Glomerular visceral epithelial cell (primary cell): Measurements from ENCODE around the gene KCNK16.
A peak's percentile ranks its signal among the peaks of the same experiment; 100 is the strongest.

ENCODE experiments used
- DNase-seq: peaks from one replicate; pipeline ENCODE4 v3.0.0-alpha.2; 2016; ENCODE audit errors: extremely low spot score

The KCNK16 gene

DNA sequence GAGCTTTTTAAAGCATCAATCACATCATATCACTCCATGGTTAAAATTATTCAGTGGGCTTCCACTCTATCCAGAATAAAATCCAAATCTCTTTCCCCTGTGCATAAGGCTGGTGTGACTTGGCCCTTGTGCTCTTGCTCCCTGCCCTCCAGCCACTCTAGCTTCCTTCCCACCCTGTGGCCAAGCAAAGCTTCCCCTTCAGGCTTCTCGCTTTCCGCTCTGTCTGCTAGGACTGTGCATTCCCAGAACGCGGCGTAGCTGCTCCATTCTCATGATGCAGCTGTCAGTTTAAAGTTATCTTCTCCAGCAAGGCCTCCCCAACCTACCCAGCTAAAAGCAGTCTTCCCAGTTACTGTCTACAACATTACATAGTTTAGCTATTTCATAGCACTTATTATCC, 19.4 kb upstream of the KCNK16 start:
- DNase-seq, result no peak

DNA sequence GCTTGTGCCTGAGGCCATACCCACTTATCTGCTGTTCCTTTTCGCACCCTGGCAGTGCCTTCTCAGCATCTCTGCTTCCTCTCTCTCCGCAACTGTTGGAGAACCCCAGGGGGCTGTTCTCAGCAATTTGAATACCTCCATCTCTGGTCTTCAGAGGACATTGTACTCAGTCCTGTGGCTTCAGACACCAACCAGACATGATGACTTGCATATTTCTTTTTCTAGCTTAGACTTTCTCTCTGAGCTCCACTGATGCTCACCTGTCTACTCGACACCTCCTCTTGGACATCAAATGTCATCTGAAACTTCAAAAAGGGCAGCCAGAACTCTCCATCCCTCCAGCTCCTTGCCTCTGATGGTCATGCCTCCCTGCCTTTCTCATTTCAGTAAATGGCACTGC, 18.9 kb upstream of the KCNK16 start:
- DNase-seq, result no peak

DNA sequence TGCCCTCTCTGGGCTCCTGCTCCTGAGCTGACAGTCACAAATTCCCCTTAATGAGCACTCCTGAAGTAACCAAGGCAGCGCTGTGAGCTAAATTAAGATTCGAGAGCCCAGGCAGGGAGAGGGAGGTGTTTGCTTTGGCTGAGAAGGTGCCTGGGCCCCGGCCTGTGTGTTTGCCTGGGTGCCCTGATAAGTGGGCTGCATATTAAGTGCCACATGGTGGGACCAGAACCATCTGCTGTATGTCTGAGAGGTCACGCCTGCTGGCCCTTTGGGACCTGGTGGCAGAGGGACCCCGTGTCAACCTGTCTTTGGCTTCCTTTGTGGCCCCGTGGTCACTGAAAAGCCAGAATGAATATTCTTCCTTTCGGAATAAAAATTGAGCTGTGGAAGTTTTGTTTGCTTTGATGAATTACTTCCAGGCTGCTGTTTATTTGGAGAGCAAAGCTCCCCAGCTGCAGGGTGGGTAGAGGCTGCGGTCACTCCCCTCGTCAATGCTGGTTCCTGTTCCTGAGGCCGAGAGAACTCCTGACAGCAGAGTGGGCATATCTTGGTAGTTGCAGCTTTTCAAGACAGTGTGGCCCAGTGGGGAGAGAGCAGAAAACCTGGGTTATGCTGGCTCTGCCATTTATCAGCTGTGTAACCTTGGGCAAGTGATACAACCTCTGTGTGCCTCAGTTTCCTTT, 17.5 kb upstream of the KCNK16 start:
- no peak for DNase-seq

DNA sequence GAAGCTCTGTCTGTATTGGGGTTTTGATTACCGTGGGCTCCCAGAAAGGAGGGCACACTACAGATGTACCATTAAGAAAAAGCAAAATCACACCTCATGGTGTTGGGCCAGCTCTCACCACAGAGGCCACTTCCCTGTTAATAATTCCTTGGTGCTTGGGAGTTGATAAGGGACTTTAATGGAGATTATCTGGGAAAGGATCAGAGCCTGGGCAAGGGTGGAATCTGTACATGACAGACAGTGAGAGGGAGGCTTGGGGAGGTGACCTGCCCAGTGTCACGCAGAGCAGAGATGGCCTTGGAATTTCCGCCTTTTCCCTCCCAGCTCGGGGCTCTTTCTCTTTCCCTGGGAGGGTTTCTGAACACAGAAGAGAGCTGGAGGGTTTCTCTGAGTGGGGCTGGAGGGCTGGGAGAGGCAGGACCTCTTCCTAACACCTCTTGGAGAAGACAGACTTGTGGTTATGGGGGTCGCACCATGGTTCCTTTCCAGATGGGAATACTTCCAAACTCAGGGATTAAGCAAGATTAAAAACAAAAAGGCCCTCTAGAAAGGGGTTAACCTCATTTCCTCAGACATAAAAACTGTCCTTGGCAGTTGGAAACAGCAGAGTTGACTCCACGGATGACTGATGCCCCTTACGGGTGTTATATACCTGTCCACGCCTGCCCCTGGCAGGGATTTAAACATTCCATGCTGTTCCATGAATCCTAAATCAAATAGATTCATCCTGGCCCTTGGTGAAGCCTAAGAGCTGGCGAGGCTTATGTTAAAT, 16.8 kb upstream of the KCNK16 start:
- no peak for DNase-seq

DNA sequence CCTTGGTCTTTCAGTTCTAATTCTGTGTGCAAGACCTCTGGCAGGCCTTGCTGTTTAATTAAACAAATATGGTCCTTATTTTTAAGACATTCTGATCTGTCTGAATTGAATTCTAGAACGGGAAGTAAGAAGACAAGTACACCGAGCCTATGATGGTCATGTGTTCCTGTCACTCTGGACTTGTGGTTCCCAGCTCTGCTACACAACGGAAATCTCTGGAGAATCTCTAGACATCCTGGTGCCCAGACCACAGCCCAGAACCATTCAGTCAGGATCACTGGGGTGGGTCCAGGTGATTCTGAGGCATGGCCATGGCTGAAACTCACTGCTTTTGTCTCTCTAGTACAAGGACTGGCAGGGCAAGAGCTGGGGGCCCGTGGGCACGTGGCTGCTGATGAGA, 15.9 kb upstream of the KCNK16 start:
- no peak for DNase-seq

DNA sequence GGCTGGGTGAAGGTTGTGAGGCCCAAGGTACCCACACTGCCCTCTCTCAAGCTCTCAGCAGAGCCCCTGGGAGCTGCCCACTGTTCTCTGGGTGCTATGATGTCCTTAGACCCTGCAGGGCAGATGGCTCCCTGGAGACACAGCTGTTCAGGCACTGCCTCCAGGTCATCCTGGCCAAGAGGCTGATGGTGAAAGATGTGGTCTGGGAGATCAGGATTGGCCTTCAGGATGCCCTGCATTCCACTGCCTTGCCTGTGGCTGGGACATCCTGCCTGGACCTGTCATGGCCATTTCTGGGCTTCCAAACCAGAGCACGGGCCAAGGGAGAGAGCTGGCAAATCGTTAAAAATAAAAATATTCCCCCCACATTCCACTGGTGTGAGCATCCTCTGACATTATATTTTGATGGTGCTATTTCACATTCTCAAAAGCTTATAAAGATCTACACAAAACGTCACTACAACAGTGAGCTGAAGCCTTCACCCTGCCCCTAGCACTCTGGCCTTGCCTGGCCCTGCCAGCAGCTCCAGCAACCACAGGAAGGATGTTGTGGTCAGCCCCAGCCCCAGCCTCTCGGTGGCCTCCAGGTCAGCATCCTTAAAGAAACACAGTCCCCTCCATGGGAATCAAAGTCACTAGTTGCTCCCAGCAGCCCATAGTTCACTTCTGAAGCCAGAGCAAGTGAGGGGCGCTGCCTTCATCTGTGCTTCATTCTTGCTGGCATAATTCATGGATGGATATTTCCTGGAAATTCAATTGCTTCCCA, 13.5 kb upstream of the KCNK16 start:
- peak; percentile 11 for DNase-seq

DNA sequence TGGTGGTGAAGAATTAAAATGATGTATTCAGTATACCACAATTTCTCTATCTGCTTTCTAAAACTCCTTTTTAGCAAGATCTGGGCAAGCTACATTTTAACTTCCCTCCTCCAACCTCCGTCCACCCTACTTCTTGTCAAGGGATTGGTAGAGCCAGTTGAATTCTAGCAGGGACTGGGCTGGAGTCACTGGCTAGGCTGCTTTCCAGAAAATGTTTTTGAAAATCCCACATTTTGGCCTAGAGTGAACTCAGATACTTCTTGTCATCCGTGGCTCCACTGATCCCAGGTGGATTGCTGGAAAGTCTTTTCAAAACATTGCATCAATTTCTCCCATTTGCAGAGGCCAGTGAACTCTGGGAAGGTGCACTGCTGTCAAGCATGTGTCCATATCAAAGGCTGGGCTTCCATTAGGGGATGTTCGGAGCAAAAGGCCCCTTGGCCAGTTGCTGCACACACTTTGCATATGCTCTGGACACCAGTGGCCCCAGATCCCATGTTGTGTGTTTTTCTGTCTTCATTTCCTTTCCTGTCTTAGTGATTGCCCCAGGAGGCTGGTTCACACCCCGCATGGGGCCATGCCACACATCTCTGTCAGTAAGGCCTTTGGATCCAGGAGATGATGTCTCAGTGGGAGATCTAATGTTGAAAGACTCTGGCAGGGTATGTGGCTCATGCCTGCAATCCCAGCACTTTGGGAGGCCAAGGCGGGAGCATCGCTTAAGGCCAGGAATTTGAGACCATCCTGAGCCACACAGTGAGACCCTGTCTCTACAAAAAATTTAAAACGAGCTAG, 11.3 kb upstream of the KCNK16 start:
- DNase-seq, result no peak

DNA sequence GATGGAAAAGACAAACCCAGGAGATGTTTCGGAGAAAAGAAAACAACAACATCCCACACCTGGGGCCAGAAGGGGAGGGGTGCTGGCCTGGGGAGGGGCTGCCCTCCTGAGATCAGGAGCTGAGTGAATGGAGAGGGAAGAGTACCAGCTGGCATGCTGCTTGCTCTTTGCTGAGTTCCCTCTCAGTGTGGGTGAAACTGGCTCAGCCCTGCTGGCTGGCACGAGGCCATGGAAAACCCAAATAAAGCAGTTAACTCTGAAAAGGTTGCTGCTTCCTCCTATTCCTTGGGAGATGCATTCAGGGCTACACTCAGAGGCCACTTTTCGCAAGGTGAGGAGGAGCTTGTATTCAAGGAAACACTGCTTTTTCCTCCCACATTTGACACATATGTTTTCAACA, 8.0 kb upstream of the KCNK16 start:
- DNase-seq, result no peak

DNA sequence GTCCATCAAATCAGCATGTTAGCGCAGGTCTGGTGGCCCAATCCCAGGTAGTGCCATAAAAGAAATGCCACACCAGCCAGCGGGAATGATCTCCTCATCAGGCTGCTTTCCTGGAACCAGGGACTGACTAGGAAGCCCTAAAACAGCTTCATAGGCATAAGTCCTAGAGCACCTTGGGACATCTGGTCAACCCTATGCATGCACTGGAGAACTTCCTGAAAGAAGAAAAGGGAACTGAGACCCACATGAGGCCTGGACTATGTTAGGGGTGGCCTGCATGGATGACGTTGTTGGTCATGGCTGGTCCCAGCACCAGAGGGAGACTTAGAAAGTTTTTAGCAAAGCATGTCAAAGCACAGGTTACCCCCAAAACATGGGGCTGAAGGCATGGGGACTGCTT, 7.6 kb upstream of the KCNK16 start:
- DNase-seq, result no peak

DNA sequence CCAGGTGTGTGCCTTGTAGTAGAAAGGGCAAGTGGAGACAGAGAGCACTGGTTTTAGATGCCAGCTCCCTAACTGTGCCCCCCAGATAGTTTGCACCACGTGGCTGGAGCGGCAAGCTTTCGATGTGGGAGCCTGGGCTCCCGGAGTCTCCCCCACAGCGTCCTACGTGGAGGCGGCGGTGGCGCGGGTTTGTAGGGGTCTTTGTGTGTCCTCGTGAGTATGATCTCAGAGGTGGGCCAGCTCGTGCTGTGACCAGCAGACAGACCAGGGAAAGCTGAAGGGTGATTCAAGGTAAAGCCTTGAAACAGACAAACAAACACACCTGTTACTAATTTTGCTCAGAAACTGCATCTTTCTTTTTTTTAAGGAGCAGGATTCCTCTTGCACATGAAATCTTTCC, 5.6 kb upstream of the KCNK16 start:
- no peak for DNase-seq

DNA sequence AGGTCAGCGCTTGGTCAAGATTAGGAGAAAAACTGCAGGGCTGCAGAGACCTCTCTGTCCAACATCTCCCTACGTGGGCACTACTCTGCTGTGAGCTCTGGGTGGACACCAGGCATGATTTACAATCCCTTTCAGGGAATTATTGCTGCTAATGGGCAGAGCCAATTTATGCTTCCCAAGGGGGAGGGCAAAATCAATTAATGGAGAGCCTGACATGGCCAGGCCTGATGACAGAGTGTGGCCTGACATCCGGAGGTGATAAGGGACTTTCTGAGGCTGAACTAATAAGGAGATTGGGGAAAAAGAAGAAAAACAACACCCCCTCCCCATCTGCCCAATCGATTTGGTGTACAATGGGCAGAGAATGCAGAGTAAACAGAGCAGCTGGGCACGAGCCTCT, 5.0 kb upstream of the KCNK16 start:
- DNase-seq, result no peak

DNA sequence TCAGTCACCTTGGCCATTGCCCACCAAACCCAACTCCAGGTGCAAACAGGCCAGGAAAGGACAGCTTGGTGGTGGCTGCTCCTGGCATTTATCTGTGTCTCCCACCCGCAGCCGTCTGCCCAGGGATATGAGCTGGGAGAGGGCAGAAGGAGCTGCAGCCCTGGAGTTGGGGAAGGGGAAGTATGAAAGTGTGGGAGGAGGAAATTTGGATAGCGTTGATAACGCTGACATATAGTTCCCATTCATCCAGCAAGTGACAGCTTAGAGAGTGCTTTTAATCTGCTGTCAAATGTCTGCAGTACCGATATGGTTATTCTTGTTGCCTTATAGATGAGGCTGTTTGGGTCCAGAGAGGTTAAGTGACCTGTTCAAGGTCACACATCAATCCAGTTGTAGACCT, 741 bp downstream of the KCNK16 start:
- DNase-seq, result no peak

DNA sequence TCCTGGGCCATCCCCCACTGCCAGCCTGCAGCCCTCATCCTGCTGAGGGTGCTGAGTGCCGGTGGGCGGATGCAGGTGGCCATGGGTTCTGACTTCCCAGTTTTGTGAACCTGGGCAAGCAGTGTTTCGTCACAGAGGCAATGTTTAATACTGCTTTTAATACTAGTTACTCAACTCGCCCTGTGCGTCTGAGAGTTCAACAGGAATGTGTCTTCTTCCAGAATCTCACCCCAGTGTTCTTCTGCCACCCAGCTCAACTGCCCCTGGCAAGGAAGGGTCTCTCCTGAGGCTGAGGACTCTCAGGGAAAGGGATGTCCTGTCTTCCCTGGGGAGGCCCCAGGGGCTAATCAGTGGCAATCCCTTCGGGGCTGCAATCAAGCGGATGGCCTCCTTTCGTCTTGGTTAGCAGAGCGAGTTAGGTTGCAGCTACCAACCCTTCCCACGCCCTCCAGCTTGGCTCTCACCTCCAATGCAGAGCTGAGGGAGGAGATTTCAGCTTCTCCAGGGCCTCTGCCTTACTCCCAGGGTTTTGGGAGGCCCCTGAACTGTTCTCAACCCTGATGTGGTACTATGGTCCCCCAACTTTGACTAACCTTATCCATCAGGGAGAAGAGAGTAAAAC, 2.0 kb downstream of the KCNK16 start:
- no peak for DNase-seq

DNA sequence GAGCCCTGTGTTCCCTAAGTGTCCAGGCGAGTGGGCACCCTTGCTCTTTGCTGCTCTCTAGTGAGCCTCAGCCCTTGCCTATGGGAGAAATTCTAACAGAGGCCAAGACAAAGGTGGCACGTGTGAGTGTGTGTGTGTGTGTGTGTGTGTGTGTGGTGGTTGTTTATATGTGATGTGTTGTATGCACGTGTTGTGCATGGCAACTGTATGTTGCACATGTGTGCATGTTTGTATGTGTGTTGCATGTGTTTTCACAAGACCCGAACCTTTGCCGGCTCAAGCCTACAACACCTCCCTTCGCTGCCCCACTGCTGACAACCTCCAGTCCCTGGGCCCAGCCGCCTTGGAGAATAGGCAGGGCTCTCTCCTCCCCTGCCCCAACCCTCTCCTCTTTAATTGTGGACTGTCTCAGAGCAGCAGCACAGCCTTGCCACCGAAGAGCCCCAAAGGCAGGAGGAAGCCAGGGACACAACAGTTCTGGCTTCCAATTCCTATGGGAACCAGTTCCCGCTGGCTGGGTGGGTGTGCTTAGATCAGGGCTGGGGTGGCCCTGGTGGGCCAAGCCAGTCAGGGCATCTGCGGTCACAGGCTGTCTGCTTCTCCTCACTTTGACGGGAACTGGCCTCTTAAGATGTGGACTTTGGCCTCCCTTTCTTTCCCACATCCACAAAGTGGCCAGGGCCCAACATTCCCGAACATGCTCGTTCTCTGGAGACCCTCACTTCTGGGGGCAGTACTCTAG, 2.7 kb downstream of the KCNK16 start:
- DNase-seq, result no peak

DNA sequence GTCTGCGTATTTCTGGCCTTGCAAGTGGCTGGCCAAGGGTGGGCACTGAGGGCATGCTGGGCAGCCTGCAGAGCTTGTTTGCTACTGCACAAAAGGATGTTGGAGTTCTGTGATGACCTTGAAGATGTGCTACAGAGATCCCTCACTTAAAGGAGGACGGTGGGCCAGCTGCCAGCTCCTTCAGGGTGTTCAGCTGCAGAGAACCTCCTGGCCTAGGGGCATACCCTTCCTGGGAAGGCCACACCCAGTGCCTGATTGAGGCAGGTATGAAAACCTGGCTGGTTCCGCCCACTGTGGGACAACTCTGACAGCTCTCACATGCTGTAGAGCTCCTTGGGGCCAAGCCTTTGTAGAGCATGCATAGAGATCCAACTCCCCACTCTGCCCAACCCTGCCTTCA, 5.2 kb downstream of the KCNK16 start:
- no peak for DNase-seq

DNA sequence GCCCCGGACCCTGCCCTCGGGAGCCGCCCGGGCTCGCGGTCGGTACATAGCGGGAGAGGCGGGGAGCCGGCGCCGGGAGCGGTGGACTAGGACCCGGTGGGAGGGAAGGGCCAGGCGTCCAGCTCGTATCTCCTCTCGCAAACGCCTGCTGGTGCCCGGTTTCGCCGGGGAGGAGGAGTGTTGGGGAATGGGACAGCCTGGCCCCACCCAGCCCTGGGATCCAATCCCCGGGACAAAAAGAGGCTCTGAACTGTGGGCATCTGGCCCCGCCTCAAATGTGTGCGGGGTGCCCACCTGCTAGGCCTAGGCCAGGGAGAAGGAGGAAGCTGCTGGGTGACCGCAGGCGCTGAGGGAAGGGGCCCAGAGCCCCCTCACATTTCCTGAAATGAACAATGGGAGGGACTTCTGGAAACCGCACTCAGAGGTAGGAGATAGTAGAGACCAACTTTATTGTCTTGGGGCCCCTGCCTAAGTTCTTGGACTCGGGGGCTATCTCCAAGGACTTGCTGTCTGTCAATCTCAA, 8.2 kb downstream of the KCNK16 start, which contains the start of gene KCNK17:
Gene KCNK17 (minus strand): TSS at position 147 of the 523 bp plus-strand sequence. CDS start 99 bp downstream, at position 48.
- DNase-seq, result no peak

DNA sequence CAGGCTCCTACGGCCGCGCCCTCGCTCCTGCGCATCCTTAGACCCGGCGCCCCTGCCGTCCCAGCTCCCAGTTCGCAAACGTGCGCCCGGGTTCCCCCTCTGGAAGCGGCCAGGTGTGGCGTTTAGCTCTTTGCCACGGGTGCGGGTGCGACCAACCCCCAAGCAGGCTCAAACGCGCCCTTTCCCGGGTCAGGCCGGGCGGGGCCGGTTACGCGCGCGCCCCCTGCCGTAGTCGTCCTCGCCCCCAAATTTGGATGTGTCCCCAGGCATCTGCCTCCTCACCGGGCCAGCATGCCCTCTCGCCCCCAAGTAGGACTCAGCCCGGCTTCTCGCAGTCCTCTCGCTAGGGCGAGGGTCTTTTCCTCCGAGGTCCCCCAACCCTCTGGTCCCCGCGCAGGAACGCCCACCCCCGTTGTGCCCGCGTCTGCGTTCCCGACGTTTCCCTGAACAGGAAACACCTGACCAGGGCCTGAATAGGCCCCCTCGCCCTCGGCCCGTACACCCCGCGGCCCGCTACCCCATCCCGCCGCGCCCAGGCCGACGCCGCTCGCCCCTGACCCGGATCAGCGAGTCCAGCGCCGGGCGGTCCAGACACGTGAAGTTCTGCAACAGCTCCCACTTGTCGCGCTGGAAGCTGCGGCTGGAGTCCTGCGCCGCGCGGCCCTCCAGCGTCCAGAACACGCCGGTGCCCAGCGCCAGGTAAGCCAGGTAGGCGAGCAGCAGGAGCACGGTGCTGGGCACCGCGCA, 8.8 kb downstream of the KCNK16 start:
- DNase-seq, result no peak

DNA sequence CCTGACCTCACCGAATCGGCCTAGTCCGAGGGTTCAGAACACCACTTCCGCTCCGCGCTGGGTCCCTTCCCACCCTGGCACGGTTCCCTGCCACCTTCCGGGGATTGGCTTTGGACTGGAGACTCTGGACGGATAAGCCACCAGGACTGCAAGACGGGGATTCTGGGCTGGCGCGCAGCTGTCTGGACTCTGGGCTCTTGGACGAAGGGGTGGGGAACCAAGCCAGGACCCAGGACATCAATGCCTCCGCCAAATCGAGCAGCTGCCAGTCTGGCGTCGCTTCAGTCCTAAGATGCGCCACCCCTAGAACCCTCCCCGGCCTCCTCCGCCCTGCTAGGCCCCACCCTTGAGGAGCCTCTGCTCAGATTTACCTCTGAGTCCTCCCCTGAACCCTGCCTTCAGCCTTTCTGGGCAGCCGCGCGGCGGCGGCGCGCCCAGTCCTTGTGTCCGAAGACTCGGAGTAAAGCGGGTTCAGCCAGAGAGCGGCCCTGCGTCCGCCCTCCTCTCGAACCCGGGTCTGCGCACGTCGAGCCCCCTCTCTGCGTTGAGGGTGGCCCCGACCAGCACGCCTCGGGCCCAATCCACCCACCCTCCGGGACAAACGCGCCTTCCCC, 9.5 kb downstream of the KCNK16 start:
- DNase-seq, result no peak

DNA sequence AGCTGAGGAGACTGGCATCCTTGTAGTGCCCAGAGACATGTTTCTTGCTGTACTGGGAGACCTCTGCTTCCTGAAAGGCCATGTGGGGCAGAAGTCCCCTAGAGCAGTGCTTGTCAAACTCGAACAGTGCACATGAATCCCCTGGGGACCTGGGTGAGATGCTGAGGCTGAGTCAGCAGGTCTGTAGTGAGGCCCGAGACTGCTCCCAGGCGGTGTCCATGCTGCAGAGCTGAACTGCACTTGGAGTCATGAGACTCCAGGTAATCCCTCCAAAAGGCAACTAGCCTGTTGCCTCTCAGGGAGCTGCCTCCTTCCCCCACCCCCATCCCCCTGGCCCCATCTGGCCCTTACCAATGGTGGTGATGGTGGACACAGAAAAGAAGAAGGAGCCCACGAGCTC, 12.0 kb downstream of the KCNK16 start:
- DNase-seq, result no peak
